Prostate gland (tissue), 2 donors: ENCODE data around the gene C12orf60. TPM values are rescaled to one million over a fixed set of nuclear protein-coding genes. Genes with fewer than 3 reads are reported as not detected.

ENCODE experiments used
- DNase-seq: peaks from one replicate; pipeline ENCODE4 v3.0.0-alpha.2; 2019; ENCODE audit warnings: low spot score
- H3K27ac ChIP-seq, 2 donors: fragments of 200-600 bp; sonication (generic); 2 replicates each; pipeline ENCODE4 v1.5.1; 2017 to 2019
- H3K27me3 ChIP-seq: fragments of 200-600 bp; sonication (generic); replicated peaks from 2 replicates; pipeline ENCODE4 v1.5.1; 2019; ENCODE audit not compliant: insufficient read depth
- H3K36me3 ChIP-seq, 2 donors: fragments of 200-600 bp; sonication (generic); 1 replicate in 1 of 2; 2 replicates in 1 of 2; pipeline versions ENCODE4 v1.5.1 to v1.8.1; 2017 to 2019
- H3K4me1 ChIP-seq: fragments of 200-600 bp; sonication (generic); replicated peaks from 2 replicates; pipeline ENCODE4 v1.5.1; 2019
- H3K4me3 ChIP-seq, 2 donors: fragments of 200-600 bp; sonication (generic); 2 replicates each; pipeline ENCODE4 v1.5.1; 2017 to 2019
- H3K9me3 ChIP-seq: fragments of 200-600 bp; sonication (generic); 2 replicates; pipeline ENCODE4 v1.5.1; 2017
- CTCF ChIP-seq, 4 experiments: fragments of 200-600 bp in 2 of 4; fragments of 450-650 bp in 2 of 4; sonication (generic) in 2 of 4; IDR thresholded peaks; 1 replicate in 3 of 4; 2 replicates in 1 of 4; pipeline ENCODE4 v1.5.1; 2016 to 2019; ENCODE audit warnings: antibody characterized with exemption in 4 of 4, mild to moderate bottlenecking in 2 of 4, moderate library complexity in 2 of 4
- POLR2A ChIP-seq: fragments of 450-650 bp; IDR thresholded peaks from one replicate; pipeline ENCODE4 v1.6.1; 2016; ENCODE audit warnings: antibody characterized with exemption, mild to moderate bottlenecking
- POLR2AphosphoS5 ChIP-seq: sonication (generic); formaldehyde crosslinking; IDR thresholded peaks from one replicate; pipeline ENCODE4 v1.6.1; 2017; ENCODE audit warnings: antibody characterized with exemption
- whole genome bisulfite sequencing: methylation state at CpG from one replicate; pipeline ENCODE4 v1.1.5; 2018; 5-methylcytosine and 5-hydroxymethylcytosine counted together
- intact Hi-C: fragments of 100-400 bp; cut with DNase I; formaldehyde crosslinking; loops from one replicate; pipeline ENCODE4 v1.14.2; 2022
- total RNA-seq, 2 donors: library from RNA; depleted of rRNA; stranded (reverse); fragments of >200 nt; gene quantifications; one replicate each; pipeline ENCODE4 v1.1.0, GENCODE V29; 2016

C12orf60 gene
- total RNA-seq, 2 donors from 2014 or later: 2.0 to 2.6 TPM

- Histone ChIP-seq H3K4me1 (no peaks in the 10 kb centered on the region), H3K27me3 (no peaks in the 10 kb centered on the region), H3K9me3 (no peaks in the 10 kb centered on the region), H3K27ac (no peak overlapping the region), H3K4me3 (no peak overlapping the region), H3K36me3 (peaks cover 0 to 8% of the 10 kb centered on the region in 2 donors)
- TF ChIP-seq CTCF (IDR thresholded peaks at IDR 0.05) (no peak), POLR2A (no peak), POLR2AphosphoS5 (no peak)
- DNase-seq: no peak
- intact Hi-C loops: no loop called here
- WGBS: 94% methylated on average over 3 of the region's 3 CpGs
These were observed 17.9 kb upstream of the C12orf60 start for GRCh38 chr12:14785568-14785967.

GRCh38 chr12:14795028-14795448 lies 8.4 kb upstream of the C12orf60 start:
- no peak for DNase-seq
- Histone ChIP-seq H3K27me3 (no peaks in the 10 kb centered on the region), H3K4me3 (no peak overlapping the region), H3K36me3 (peaks cover 0 to 5% of the 10 kb centered on the region in 2 donors), H3K9me3 (no peaks in the 10 kb centered on the region), H3K27ac (no peak overlapping the region), H3K4me1 (no peaks in the 10 kb centered on the region)
- intact Hi-C loops: no loop called here
- 74% methylated on average over 4 of the region's 4 CpGs for WGBS
- TF ChIP-seq POLR2A (no peak), CTCF (IDR thresholded peaks at IDR 0.05) (no peak), POLR2AphosphoS5 (no peak)

- no peak overlapping the region for H3K27ac ChIP-seq
- no peak for DNase-seq
- peak overlapping the region; percentile 86 to 92 for H3K4me3 ChIP-seq
- no peaks in the 10 kb centered on the region for H3K36me3 ChIP-seq
- no peaks in the 10 kb centered on the region for H3K27me3 ChIP-seq
- no peaks in the 10 kb centered on the region for H3K4me1 ChIP-seq
- 63% methylated on average over 4 of the region's 4 CpGs for WGBS
- intact Hi-C loops: no loop called here
- no peak for TF ChIP-seq POLR2A
- TF ChIP-seq POLR2AphosphoS5: no peak
- TF ChIP-seq CTCF (IDR thresholded peaks at IDR 0.05): no peak
- no peaks in the 10 kb centered on the region for H3K9me3 ChIP-seq
These were observed 1.2 kb upstream of the C12orf60 start for GRCh38 chr12:14802247-14802646.

GRCh38 chr12:14802721-14803010 lies 804 bp upstream of the C12orf60 start:
- no peaks in the 10 kb centered on the region for H3K9me3 ChIP-seq
- WGBS: 2% methylated on average over 7 of the region's 7 CpGs
- H3K27ac ChIP-seq: peak overlapping the region; percentile 88
- peak overlapping the region; percentile 86 to 92 for H3K4me3 ChIP-seq
- H3K4me1 ChIP-seq: no peaks in the 10 kb centered on the region
- TF ChIP-seq POLR2AphosphoS5 (no peak), POLR2A (no peak), CTCF (IDR thresholded peaks at IDR 0.05) (no peak)
- no peak for DNase-seq
- intact Hi-C loops: no loop called here
- H3K27me3 ChIP-seq: no peaks in the 10 kb centered on the region
- no peaks in the 10 kb centered on the region for H3K36me3 ChIP-seq

GRCh38 chr12:14803830-14804160 lies 325 bp downstream of the C12orf60 start:
- Histone ChIP-seq H3K4me1 (no peaks in the 10 kb centered on the region), H3K4me3 (peak overlapping the region; percentile 86 to 92), H3K27me3 (no peaks in the 10 kb centered on the region), H3K27ac (peak overlapping the region; percentile 88), H3K36me3 (no peaks in the 10 kb centered on the region), H3K9me3 (no peaks in the 10 kb centered on the region)
- TF ChIP-seq POLR2AphosphoS5: no peak
- no peak for TF ChIP-seq CTCF (IDR thresholded peaks at IDR 0.05)
- no peak for TF ChIP-seq POLR2A
- no peak for DNase-seq
- 0% methylated on average over 12 of the region's 12 CpGs for WGBS
- intact Hi-C loops: no loop called here
